ENCODE data around the gene MARVELD2.
"Not testable (repeated sequence)": the region's sequence is repeated elsewhere in the genome, so short reads cannot be mapped to it uniquely, and the experiment has no call there.

The MARVELD2 gene

DNA sequence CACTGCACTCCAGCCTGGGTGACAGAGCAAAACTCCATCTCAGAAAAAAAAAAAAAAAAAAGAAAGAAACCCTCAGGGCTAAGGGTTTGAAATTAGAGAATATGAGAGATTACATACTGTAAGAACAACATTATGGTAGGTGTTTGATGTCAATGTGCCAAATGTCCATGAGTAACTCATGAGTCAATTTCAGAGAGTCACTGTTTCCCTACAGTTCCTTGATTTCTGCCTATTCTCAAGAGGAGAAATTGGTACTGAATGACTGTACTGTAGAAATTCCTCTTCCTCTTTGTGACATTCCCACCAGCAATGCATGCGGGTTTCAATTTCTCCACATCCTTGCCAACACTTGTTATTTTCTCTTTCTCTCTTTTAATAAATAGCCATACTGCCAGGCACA is 35.2 kb downstream of the MARVELD2 start:
- no peak for DNase-seq

DNA sequence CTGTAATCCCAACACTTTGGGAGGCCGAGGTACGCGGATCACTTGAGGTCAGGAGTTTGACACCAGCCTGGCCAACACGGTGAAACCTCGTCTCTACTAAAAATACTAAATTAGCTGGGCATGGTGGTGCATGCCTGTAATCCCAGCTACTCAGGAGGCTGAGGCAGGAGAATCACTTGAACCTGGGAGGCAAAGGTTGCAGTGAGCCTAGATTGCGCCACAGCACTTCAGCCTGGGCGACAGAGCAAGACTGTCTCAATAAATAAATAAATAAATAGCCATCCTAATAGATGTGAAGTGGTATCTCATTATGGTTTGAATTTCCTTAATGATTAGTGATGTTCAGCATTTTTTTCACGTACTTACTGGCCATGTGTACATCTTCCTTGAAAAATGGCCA is 35.6 kb downstream of the MARVELD2 start:
- DNase-seq, result not testable (repeated sequence)

DNA sequence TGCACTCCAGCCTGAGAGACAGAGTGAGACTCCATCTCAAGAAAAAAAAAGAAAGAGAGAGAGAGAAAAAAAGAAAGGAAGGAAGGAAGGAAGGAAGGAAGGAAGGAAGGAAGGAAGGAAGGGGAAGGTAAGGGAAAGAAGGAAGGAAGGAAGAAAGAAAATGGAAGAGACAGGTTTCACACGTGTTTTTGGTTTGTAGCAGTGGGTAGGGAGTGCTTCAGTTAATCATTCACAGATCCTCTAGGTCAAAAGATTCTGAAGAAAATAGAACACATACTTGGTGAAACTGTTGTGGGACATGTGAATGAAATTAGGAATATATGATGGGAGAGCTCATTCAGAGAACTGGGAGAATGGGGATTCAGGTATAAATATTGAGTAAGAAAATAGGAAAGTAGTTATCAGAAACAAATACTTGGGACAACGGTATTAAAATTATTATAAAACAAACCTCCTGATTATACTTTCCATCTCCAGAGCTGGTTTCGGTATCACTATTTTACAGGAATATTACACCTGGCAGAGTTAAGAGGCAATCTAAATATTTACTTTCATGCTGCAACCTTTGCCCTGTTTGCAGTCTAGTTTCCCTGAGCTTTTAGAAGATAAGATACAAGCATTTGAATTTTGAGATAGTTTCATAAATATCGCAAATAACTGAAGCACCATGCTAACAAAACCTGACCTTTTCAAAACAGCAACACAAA is 37.2 kb downstream of the MARVELD2 start:
- DNase-seq, result no peak

DNA sequence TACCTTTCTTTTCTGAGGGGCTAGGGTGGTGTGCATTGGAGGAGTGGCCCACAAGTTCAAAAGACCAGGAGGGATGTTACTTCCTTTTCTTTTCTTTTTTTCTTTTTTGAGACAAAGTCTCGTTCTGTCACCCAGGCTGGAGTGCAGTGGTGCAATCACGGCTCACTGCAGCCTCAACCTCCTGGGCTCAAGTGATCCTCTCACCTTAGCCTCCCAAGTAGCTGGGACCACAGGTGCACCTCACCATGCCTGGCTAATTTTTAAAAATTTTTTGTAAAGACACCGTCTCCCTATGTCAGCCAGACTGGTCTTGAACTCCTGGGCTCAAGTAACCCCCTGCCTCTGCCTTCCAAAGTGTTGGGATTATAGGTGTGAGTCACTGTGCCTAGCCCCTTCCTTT is 38.6 kb downstream of the MARVELD2 start:
- DNase-seq, result not testable (repeated sequence)

DNA sequence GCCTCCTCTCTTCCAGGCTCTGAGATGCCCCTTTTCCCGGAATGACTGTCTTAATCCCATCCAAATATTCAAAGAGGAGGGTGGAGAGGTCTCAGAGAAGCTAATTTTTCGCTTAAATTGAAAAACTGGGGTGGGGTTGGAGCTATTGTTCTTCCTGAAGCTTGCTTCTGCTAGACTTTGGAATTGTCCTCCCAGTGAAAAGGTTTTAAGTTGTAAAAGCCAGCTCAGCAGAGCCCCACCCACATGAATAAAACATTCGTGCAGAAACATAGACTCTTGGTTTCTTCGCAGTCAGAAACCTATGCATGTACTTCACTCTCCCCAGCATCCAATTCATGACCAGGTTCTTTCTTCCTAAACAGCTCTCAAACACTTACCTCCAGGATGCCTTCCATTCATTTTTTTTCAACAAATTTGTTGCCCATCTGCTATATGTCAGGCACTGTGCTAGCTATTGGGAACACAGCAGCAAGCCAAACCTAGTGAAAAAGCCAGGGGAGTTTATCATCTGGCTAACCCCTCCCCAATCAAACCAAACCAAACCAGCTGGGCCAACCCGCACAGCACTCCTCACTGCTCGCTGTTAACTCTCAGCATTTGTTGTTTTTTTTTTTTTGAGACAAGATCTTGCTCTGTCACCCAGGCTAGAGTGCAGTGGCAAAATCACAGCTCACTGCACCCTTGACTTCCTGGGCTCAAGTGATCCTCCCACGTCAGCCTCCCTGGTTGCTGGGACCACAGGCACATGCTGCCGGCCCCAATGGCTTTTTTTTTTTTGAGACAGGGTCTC is 39.7 kb downstream of the MARVELD2 start:
- DNase-seq, result no peak

DNA sequence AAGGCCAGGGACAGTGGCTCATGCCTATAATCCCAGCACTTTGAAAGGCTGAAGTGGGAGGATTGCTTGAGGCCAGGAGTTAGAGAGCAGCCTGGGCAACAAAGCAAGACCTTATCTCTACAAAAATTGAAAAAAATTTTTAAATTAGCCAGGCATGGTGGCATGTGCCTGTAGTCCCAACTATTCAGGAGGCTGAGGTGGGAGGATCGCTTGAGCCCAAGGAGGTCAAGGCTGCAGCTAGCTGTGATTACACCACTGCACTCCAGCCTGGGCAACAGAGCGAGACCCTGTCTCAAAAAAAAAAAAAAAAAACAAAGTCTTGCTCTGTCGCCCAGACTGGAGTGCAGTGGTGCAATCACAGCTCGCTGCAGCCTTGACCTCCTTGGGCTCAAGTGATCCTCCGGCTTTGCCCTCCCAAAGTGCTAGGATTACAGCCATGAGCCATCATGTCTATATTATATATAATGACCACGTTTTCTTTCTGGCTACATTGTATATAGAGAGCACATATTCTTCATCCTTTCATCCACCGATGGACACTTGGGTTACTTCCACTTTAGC is 40.6 kb downstream of the MARVELD2 start:
- not testable (repeated sequence) for DNase-seq

DNA sequence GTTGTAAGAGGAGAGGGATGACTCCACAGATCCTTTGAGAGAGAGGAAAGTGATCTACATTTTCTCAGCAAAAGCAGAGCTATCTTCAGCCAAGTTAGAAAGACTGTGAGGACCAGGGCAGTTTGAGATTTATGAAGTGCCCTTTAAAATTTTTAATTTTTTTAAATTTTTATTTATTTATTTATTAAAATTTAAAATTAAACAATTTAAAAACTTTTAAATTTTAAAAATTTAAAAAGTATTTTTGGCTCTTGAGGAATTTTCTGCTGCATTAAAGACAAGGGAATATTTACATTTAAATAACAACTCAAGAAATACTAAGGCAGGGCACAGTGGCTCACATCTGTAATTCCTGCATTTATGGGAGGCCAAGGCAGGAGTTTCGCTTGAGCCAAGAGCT is 47.3 kb downstream of the MARVELD2 start:
- DNase-seq, result no peak

DNA sequence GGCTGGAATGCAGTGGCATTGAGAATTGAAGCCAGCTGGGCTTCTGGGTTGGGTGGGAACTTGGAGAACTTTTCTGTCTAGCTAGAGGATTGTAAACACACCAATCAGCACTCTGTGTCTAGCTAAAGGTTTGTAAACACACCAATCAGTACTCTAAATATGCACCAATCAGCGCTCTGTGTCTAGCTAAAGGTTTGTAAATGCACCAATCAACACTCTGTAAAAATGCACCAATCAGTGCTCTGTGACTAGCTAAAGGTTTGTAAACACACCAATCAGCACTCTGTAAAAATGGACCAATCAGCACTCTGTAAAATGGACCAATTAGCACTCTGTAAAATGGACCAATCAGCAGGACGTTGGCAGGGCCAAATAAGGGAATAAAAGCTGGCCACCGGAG is 51.5 kb downstream of the MARVELD2 start:
- not testable (repeated sequence) for DNase-seq

DNA sequence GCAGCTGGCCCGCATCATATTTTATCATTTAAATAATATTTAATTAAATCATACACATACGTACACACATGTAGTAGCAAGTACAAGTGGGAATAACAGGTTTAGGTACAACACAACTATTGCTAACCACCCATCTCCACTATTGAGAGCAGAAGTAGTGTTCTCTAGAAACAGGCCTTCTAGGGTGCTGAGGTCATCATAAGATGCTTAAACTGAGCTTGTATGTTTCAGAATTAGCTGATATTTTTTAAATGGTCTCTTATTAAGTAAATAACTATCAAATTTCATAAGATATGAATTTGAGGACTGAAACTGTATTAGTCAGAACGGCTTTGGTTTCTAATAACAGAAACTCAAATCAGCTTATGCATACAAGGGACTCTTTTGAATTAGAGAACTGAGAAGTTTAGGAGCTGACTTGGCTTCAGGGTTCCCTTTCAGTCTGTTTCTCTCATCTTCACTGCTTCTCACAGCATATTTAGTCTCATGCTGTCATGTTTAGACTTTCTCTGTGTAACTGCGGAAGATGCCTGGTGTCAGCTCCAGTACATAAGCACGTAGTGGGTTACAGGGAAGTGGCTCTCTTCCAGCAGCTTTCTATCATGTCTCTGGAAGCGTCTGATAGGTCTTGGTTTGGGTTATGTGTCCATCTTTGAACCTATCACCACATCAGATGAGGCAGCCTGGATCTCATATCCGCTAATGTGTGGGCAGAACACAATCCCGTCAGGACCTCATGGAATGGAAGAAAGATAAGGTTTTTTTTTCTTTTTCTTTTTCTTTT is 52.7 kb downstream of the MARVELD2 start:
- DNase-seq, result no peak

DNA sequence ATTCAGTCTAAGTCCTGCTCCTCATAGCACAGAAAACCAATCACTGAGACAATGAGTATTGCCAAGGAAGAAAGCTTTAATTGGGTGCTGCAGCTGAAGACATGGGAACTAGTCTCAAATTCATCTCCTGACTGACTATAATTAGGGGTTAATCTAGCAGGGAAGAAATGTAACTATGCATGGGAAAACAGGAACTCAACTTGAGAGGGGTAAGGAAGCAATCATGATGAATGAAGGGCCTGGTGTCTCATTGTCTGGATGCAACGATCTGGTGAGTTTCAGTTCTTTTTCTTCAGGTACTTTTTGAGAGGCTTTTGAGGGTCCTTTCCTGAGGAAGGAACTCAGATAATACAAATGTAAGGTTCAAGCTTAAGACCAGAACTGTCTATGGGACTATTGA is 53.7 kb downstream of the MARVELD2 start:
- no peak for DNase-seq

DNA sequence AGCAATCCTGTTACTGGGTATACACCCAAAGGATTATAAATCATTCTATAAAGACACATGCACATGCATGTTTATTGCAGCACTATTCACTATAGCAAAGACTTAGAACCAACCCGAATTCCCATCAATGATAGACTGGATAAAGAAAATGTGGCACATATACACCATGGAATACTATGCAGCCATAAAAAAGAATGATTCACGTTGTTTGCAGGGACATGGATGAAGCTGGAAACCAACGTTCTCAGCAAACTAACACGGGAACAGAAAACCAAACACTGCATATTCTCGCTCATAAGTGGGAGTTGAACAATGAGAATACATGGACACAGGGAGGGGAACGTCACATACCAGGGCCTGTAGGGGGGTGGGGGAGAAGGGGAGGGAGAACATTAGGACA is 56.6 kb downstream of the MARVELD2 start:
- DNase-seq, result not testable (repeated sequence)

DNA sequence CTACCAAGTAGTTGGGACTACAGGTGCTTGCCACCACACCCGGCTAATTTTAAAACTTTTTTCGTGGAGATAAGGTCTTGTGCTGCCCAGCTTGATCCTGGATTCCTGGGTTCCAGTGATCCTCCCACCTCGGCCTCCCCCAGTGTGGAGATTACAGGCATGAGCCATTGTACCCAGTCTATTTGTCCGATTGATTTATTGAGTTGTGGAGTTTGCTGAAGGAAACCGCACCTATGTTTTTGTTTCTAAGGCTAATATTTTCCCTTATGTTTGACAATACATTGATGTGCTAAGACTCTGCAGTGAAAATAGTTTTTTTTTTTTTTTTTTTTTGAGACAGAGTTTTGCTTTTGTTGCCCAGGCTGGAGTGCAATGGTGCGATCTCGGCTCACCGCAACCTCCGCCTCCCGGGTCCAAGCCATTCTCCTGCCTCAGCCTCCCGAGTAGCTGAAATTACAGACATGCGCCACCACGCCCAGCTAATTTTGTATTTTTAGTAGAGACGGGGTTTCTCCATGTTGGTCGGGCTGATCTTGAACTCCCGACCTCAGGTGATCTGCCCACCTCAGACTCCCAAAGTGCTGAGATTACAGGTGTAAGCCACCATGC is 57.7 kb downstream of the MARVELD2 start:
- not testable (repeated sequence) for DNase-seq

DNA sequence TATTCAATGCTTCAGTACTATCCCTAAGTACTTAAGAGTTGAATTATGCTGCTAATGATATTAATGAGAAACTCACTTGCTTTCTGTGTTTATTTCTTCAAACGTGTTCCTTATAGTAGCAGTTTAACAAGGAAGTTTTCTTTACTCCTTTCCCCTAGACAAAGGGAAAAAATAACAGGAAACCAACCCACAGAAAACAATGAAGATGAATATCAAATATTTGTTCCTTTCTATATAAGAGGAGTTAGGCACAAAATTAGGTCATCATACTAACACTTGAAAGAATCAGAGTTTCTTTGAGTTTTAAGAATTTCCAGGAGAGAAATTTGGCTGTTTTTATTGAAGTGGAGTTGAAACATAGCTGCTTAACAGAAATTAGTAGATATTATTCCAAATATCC is 62.3 kb downstream of the MARVELD2 start:
- DNase-seq, result no peak

DNA sequence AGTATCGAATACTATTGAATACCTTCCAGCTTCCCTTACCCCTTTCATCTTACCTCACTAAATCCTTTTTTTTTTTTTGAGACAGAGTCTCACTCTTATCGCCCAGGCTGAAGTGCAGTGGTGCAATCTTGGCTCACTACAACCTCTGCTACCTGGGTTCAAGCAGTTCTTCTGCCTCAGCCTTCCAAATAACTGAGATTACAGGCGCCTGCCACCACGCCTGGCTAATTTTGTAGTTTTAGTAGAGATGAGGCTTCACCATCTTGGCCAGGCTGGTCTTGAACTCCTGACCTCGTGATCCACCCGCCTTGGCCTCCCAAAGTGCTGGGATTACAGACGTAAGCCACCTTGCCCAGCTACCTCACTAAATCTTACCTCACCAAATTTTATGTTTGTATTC is 63.4 kb downstream of the MARVELD2 start:
- DNase-seq, result not testable (repeated sequence)

DNA sequence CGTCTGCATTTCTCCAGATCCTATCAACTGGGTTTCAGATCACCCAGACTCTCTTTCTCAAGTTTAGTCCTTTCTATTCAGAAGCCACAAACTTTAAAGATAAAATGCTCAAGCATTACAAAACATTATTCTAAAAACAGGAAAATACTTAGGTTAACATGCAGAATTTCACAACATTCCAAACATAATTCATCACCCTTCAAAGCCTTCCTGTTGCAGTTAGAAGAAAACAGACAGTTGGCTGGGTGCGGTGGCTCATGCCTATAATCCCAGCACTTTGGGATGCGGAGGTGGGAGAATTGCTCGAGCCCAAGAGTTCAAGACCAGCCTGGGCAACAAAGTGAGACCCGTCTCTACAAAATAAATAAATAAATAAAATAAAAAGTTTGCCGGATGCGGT is 70.0 kb downstream of the MARVELD2 start:
- DNase-seq, result no peak

DNA sequence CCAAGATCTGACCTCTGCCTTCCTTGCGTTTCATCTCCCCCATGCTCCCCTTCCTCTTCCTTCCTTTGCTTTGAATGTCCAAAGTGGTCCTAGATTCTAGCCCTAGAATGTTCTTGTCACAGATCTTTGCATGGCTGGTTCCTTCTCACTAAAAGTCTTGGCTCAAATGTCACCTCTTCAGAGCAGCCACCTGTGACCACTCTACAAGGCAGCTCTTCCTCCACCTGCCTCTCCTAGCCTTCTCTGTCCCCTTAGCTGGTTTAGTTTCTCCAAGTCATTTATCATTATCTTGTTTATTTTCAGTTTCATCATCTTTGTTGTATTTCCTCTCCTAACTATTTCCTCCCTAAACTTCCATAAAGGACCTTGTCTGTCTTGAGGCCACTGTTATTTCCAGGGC is 70.6 kb downstream of the MARVELD2 start:
- no peak for DNase-seq

DNA sequence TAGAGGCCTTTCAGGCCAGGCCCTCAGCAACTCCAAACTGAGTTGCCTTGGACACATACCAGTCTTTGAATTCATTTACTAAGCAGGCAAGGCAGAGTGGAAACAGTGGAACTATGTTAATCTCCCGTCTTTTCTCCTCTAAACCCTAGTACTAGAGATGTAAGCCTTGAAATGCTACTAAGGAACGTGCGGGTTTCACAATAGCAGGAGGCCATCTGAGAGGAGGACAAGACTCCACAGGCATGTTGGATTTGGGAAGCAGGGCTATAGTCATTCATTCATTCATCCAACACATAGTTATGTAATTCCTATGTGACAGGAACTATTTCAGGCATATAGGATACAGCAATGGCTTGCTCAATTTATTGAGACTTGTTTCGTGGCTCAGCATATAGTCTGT is 74.3 kb downstream of the MARVELD2 start:
- DNase-seq, result no peak

DNA sequence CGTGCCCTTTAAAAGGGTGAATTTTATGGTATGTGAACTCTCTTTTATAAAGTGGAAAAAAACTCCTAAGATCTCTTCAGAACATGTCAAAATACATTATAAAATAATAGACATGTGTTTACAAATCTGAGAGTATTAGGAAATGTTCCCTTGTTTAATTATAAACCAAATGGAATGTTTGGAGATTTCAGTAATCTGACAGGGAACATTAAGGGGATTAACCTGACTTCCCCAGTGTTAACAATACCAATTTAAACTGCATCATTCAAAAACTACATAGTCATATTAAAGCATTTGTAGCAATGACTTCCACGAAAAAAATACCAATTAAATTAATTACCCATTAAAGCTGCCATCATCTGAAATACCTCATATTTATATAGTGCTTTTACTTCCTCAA is 76.1 kb downstream of the MARVELD2 start:
- DNase-seq, result no peak

DNA sequence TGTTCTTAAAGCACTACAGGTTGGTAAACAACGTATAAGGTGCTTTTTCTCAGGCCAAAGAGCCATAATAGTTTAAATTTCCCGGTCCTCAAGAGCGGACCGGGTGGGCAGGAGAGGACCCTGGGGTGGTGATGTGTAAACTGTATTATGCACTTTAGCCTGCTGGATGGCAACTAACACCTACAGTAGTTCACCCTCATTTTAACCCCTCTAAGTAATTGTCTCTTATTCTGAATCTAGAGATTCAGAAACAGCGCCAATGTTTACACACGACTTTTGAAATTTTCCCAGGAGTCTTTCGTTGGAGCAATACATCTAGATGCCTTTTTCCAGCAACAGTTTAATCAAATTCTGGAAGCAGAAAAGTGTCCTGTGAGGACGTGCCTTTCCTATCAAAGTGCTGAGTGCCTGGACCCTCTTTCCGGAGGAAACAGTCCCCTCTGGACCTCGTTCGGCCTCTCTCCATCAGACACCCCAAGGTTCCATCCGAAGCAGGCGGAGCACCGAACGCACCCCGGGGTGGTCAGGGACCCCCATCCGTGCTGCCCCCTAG is 77.0 kb downstream of the MARVELD2 start:
- no peak for DNase-seq

DNA sequence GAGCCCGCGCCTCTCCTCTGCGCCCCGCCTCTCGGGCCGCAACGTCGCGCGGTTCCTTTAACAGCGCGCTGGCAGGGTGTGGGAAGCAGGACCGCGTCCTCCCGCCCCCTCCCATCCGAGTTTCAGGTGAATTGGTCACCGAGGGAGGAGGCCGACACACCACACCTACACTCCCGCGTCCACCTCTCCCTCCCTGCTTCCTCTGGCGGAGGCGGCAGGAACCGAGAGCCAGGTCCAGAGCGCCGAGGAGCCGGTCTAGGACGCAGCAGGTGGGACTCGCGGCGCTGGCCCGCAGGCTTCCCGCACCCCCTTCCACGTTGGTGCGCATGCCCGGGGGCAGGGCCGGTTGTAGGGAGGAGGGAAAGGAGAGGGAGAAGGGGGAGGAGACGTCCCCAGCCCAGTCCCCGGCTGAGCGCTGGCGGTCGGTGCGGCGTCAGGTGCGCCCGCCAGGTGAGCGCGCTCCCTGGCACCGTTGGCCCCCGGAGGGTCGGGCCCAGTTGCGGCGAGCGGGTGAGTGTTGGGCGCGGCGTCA is 77.5 kb downstream of the MARVELD2 start, which contains the start of gene OCLN:
TSS of gene OCLN (plus strand) at position 400 of the 532 bp plus-strand sequence. CDS start 11,455 bp downstream, outside the sequence.
- DNase-seq, result peak; percentile 87

DNA sequence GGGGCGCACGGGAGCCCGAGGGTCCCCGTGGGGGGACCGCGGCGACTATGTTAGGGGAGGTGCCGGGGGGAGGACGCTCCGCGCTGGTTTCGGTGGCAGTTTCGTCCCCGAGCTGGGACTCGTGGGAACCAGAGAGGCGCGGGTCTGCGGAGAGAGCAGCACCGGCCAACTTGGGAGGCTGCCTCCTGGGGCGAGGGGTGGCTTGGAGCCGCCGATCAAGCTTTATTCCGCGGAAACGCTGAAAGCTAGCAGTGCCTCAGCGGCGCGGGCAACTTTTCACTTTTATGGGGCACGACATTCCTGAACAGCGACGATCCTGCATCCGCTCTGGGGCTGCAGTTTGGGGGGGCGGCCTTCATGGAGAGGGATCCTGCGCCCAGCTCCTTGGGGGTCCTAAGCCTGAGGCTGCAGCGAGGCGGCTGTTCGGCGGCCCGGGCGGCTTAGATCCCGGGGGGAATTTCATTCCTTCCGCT is 78.0 kb downstream of the MARVELD2 start:
- no peak for DNase-seq

Measured in COR-L47 (cell line).